GM12801 (cell line): ENCODE measurements around the gene PLLP.

Experiments used
- CTCF ChIP-seq: IDR thresholded peaks from one replicate; pipeline ENCODE4 v1.5.1; 2011; ENCODE audit warnings: control low read depth; ENCODE audit not compliant: insufficient read length; ENCODE audit errors: extremely low read depth

The PLLP gene

GRCh38 chr16:57263541-57264351 lies 20.7 kb downstream of the PLLP start:
- no peak for TF ChIP-seq CTCF

DNA sequence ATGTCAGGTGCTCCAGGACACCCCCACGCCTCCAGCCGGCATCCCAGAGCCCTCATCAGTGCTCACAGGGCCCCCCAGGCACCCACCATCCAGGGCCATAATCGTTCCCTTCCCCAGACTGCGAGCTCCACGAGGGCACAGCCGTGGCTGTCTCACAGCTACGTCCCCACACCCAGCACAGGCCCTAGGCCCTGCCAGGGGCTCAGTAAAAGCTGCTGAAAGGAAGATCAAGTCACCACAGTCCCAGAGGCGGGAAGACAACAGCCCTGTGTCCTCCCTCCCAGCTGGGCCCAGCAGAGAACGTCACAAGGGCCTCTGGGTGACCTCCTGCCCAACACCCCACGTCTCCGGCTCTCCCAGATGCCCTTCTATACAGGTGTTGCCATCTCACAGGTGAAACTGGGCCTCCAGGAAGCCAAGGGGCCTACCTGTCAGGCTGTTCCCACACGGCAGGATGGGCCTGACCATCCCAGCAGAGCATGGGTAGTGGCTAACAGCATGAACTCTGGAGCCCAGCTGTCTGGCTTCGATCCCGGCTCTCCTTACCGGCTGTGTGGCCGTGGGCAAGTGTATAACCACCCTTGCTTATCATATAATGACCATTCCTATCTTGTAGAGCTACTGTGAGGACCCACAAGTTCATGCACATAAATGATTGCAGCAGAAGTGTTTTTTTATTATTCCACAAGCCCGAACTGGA lies 21.5 kb downstream of the PLLP start:
- no peak for TF ChIP-seq CTCF

DNA sequence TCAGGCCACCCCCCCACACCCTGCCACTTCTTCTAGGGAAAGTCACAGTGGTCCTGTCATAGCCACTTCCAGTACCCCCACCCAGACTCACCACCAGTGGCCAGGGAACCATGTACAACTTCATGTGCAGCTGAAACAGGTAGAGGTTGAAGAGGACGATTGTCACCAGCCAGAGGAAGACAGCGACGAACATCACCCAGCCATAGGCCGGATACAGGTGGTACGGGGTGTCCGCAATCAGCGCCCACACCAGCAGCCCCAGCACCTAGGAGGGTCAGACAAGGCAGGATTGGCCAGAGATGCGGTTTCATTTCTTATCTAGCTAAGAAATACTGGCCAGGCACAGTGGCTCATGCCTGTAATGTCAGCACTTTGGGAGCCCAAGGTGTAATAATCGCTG lies 22.7 kb downstream of the PLLP start:
- no peak for TF ChIP-seq CTCF

- no peak for TF ChIP-seq CTCF
Measured at GRCh38 chr16:57260294-57260929, 24.1 kb downstream of the PLLP start.

- TF ChIP-seq CTCF: no peak
Measured at GRCh38 chr16:57258910-57259475, 25.5 kb downstream of the PLLP start.

DNA sequence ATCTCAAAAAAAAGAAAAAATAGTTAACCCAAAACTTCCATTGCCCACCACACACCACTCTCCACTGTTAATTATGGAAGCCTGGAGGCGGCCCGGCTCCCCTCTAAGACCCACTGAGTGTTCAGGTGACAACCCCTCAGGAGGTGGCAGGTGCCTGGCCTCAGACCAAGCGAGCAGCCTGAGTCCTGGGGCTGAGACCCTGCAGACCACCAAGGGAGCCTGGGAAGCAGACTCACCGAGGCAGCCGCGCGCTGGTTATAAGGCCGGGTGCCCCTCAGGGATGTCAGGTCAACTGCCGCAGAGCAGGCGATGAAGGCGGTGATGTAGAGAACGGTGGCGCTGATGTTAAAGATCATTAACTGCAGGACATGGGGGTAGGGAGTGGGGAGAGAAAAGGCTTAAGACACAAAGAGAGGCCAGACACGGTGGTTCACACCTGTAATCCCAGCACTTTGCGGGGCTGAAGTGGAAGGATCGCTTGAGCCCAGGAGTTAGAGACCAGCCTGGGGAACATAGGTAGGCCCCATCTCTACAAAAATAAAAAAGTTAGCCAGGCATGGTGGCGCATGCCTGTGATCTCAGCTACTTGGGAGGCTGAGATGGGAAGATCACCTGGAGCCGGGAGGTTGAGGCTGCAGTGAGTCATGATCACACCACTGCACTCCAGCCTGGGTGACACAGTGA lies 26.1 kb downstream of the PLLP start:
- no peak for TF ChIP-seq CTCF
